GM18526 (cell line): ENCODE measurements around the gene PPP1R12B.

Source experiments
- POLR2A ChIP-seq: IDR thresholded peaks from 3 replicates; pipeline ENCODE4 v1.6.1; 2011; ENCODE audit not compliant: insufficient read length; ENCODE audit errors: extremely low read depth

PPP1R12B gene

GRCh38 chr1:202616355-202616915 is 267.9 kb downstream of the PPP1R12B start:
- no peak for TF ChIP-seq POLR2A

GRCh38 chr1:202619505-202619904 is 271.0 kb downstream of the PPP1R12B start:
- TF ChIP-seq POLR2A = no peak

GRCh38 chr1:202621446-202621845 is 272.9 kb downstream of the PPP1R12B start:
- TF ChIP-seq POLR2A = no peak

- no peak for TF ChIP-seq POLR2A
These were observed 273.9 kb downstream of the PPP1R12B start for GRCh38 chr1:202622388-202622787.

GRCh38 chr1:202623075-202623474 is 274.6 kb downstream of the PPP1R12B start:
- TF ChIP-seq POLR2A = no peak

GRCh38 chr1:202624088-202624780 is 275.7 kb downstream of the PPP1R12B start:
- TF ChIP-seq POLR2A = no peak

- no peak for TF ChIP-seq POLR2A
These were observed 276.2 kb downstream of the PPP1R12B start for GRCh38 chr1:202624781-202625108.

GRCh38 chr1:202625416-202626360 is 277.2 kb downstream of the PPP1R12B start:
- no peak for TF ChIP-seq POLR2A

GRCh38 chr1:202627841-202628565 is 279.5 kb downstream of the PPP1R12B start:
- TF ChIP-seq POLR2A = no peak

- no peak for TF ChIP-seq POLR2A
These were observed 280.2 kb downstream of the PPP1R12B start for GRCh38 chr1:202628646-202629215.

- no peak for TF ChIP-seq POLR2A
These were observed 282.0 kb downstream of the PPP1R12B start for GRCh38 chr1:202630541-202630940.

- no peak for TF ChIP-seq POLR2A
These were observed 282.8 kb downstream of the PPP1R12B start for GRCh38 chr1:202631076-202631923.

GRCh38 chr1:202632241-202632640 is 283.7 kb downstream of the PPP1R12B start:
- TF ChIP-seq POLR2A = no peak
